Activated CD8-positive, alpha-beta memory T cell treated with anti-CD3 and anti-CD28 coated beads, Interleukin-2, amount 50 U/mL, for 48 hours (primary cell): ENCODE measurements around the gene COA1.
"Not testable (repeated sequence)": the region's sequence is repeated elsewhere in the genome, so short reads cannot be mapped to it uniquely, and the experiment has no call there.

Source experiments
- DNase-seq: peaks from one replicate; pipeline ENCODE4 v3.0.0-alpha.2; 2020

Gene COA1

DNA sequence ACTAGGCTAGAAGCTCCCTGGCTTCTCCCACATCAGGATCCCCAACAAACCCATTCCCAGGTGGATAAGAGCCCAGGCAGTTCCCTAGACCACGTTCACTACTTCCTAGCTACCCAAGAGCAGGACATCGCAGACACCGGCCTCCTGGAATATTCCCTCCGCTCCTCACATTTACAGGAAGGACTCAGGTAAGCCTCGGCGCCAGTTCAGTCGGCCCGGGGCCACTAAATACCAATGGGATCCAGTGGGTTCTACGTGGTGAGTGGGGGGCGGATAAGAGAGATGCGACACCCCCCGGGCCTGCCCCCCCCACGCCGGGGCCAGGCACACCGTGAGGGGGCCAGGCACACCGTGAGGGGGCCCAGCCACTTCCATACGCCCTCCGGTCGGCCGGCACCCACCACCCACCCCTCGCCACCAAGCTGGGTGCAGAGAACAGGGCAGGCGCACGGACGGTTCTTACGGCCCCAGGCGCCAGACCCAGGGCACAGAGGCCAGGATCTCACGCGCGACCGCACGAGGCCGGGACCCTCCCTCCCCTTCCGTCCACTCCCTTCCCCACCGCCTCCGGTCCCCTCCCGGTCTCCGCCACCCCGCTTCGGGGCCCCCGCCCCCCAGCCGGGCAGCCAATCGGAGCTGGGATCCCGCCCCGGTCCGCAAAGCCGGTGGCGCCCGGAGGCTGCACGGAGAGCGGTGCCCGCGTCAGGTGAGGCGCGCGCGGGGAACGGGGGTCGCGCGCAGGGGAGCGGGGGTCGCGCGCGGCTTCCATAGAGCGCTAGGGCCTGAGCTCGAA is 28.9 kb upstream of the COA1 start, which contains the start of gene BLVRA:
TSS of gene BLVRA (plus strand) at position 652 of the 793 bp plus-strand sequence. CDS start 12,479 bp downstream, outside the sequence.
- peak; percentile 77 for DNase-seq

DNA sequence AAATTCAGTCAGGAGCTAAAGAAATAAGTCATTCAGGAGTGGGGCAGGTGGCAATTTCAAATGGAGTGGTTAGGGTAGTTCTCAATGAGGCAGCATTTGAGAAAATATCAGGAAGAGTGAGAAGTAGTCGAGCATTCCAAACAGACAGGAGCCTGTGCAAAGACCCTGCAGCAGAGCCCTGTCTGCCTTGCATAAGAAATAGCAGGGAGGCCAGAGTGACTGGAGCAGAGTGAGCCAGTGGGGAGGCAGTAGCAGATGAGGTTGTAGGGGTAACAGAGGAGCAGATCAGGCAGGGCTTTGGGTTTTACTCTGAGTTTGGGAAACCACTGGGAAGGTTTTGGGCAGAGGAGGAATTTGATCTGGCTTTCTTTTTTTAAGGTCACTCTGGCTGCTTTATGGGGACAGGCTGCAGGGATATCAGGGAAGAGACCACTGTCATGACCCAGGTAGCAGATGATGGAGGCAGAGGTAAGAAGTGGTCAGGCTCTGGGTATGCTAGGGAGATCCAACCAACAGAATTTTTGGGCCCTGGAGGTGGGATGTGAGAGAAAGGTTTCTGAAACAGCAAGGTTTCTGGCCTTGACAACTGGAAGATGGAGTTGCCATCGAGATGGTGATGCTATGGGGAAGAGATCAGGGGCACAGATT is 27.9 kb upstream of the COA1 start:
- DNase-seq, result no peak

DNA sequence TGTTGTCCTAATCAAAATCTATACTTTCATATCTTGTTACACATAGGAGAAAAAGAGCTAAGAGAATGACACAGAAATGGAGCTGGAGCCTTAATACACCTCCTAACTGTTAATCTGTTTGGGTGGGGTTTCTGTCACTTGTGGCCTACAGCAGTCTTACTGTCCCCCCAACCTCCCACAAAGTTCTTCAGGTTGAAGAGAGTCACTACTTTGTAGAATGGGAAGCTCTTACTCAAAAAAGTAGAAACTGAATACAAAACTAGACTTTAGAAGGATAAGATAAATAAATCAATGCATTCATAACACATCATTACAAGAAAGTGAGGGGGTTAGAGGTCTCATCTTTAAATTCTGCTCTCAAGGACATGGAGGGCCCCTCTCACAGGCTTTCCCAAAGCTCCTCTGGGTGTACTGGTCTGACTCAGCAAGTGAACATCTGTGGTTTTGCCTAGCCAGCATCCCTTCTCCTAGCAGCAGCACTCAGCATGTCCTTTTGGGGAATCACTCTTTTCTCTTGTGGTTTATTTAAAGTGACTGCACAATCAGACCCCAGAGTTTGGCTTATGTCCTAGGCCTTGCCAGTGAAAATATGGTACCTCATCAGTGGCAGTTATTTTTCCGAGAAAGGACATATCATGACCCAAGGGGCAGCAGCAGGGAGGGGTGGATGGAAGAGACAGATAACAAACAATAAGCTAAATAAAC is 27.2 kb upstream of the COA1 start:
- no peak for DNase-seq

DNA sequence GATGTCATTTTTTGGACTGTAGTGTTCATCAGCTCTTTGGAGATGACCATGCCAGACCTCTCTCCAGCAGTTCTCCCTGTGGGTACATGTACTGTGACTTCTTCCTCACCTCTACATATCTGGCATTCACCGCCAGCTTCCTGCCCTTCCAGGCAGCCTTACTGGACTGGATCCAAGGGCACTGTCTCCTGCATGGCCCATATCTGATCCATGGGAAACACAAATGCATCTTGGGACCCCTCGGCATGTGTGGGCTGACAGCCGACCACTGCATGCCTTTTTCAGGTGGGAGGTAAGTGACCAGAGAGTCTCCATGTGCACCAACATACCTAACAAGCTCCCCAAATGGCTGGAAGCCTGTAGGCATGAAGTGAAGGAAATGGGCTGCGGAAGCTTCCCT is 25.3 kb upstream of the COA1 start:
- peak; percentile 40 for DNase-seq

DNA sequence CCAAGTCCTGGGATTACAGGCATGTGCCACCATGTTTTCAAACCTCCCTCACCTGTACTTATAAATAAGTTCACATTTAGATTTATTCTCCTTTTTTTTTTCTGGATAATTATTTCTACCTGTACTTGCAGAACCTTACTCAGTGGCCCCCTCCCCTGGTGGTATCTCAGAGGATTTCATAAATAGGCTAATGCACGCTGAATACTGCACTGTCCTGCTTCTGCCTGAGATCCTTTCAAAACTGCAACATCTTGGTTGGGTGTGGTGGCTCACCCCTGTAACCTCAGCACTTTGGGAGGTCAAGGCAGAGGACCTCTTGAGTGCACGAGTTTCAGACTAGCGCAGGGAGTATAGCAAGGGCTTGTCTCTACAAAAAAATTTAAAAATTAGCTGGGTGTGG is 24.5 kb upstream of the COA1 start:
- peak; percentile 38 for DNase-seq

DNA sequence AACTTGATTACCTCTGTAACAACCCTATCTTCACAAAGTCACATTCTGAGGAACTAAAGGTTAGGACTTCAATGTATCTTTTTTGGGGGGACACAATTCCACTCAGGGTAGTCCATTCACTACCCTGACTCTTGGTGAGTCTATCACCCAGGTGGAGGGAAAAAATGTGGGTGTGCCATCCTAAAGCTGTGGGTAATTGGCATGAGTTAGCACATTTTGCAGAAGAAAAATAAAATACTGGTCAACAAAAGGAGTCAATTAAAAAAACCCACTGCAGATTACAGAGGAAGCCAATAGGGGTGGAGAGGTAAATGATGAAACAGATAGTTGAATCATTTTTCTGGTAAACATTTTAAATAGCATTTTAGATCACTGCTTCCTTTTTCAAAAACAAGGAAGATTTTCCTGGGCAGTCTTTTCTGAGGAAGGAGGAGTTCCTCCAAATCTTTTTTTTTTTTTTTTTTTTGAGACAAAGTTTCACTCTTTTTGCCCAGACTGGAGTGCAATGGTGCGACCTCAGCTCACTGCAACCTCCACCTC is 24.0 kb upstream of the COA1 start:
- DNase-seq, result peak; percentile 10

DNA sequence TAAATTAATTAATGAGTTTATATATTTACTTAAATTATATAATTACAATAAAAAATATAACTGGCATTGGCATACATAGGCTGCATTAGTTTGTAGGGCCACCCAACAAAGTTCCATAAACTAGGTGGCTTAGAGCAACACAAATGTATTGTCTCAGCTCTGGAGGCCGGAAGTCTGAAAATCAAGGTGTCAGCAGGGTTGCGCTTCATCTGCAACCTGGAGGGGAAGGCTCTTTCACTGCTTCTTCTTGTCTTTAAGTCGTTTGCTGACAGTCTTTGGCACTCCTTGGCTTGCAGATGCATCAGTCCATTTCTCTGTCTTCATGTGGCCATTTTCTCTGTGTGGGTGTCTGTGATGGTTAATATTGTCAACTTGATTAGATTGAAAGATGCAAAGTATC is 23.1 kb upstream of the COA1 start:
- peak; percentile 38 for DNase-seq

DNA sequence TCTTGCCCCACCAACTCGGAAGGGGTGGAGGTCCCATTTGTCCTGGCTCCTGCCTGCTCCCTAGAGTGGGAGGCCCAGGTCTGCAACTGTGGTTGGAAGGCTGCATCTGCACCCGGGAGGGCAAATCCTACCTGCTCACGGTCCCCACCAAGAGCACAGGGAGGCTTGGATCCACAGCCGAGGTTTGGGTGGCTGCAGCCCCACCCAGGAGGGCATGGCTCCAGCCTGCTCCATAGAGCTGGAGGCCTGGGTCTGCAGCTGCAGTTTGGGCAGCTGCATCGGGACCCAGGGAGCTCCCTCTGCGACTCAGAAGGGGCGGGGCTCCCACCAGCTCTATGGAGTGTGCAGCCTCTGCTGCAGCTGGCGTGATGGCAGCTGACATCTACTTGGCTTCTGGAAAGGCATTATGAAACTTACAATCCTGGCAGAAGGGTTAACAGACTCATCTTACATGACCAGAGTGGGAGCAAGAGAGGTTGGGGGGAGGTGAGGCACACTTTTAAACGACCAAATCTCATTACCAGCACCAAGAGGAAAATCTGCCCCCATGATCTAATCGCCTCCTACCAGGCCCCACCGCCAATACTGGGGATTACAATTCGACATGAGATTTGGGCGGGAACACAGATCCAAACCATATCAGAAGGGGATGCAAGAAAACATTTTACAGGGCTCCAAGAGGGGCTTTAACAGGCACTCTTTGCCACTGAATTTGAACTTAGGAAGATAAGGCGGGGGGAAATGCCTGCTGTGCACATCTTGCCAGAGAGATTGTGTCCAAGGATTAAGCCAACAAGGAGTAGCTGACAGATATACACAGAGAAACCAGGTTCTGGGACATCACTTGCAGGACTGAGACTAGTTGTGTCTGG is 20.9 kb upstream of the COA1 start:
- no peak for DNase-seq

DNA sequence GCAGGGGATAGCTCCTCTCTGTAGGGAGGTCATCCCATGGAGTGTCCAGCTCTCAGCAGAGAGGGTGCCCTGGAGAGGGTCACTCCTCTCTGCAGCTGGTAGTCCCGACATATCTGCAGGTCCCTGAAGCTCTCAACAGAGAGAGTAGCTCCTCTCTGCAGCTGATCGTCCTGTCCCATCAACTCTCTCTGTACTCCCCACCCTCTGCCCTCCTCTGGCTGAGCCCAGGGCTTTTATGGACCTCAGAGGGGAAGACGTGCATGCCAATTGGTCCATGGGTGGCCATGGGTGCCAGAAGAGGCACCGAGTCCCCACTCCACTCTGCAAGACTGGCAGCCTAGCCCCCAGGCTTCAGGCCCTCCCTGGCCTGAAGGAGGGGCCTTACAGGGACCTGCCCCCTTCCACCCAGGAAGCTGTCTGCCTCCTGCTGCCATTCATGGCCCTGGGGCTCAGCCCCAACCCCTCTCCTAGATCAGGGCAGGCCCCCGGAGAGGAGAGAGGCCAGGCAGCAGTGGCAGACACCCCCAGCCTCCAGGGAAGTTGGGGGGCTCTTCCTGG is 20.1 kb upstream of the COA1 start:
- DNase-seq, result no peak

DNA sequence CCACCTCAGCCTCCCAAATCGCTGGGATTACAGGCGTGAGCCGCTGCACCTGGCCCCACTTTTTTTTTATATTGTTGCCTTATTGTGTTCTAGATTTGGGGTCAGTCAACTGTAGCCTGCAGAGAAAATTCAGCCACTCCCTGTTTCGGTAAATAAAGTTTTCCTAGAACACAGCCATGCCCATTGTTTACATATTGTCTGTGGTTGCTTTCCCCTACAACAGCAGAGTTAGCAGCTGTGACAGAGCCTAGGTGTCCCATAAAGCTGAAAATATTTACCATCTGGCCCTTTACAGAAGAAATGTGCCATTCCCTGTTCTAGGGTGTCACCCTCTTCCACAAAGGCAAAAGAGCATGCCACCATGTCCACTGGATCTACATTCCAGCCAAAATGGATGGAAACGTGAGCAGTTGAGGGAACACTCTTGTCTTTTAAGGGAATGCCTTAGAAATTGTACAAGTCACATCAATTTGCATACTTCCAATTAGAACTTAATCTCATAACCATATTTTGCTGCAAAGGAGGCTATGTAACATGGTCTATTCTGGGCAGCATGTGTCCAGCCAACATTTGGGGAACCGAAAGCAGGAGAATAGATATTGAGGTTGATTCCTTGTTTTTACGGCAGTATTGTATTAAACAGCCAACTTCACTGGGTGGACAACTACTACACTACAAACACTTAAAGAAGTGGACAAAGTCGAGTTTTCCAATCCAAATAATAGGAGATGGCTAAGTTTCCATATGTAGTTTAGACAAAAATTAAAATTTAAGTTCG is 18.2 kb upstream of the COA1 start:
- DNase-seq, result no peak

DNA sequence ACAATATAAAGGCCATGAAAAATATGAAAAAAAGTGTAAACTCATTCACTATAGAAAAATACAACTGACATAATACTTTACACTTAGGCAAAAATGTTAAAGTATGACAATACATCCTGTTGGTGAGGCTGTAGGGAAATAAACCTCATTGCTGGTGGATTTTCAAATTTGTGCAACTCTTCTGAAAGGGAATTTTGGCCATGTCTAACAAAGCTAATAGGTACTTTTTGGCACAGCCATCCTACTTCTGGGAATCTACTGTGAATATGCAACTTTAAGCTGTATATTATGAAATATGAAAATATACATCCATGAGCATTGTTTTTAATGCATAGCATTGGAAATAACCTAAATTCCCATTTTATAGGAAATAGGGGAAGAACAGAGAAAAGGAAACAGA is 13.4 kb upstream of the COA1 start:
- no peak for DNase-seq

DNA sequence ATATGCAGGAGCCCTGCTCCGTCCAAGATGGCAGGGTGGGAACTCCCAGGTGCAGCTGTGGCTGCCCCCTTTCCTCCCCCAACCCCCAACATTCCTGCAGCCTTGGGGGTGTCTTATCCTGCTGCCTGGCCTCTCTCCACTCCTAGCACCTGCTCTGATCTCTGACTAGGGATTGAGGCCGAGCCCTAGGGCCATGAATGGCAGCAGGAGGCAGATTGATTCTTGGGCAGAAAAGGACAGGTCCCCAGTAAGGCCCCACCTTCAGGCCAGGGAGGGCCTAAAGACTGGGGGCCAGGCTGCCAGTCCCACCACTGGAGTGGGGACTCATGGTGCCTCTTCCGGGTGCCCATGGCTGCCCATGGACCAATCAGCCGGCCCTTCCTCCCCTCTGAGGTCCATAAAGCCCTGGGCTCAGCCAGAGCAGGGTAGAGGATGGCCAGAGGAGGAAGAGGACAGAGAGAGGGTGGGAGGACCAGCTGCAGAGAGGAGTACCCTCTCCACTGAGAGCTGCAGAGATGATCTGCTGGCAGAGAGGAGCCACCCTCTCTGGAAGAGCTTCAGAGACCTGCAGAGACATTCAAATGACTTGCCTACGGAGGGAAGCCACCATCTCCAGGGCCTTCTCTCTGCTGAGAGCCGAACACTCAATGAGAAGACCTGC is 8.3 kb upstream of the COA1 start:
- DNase-seq, result no peak

DNA sequence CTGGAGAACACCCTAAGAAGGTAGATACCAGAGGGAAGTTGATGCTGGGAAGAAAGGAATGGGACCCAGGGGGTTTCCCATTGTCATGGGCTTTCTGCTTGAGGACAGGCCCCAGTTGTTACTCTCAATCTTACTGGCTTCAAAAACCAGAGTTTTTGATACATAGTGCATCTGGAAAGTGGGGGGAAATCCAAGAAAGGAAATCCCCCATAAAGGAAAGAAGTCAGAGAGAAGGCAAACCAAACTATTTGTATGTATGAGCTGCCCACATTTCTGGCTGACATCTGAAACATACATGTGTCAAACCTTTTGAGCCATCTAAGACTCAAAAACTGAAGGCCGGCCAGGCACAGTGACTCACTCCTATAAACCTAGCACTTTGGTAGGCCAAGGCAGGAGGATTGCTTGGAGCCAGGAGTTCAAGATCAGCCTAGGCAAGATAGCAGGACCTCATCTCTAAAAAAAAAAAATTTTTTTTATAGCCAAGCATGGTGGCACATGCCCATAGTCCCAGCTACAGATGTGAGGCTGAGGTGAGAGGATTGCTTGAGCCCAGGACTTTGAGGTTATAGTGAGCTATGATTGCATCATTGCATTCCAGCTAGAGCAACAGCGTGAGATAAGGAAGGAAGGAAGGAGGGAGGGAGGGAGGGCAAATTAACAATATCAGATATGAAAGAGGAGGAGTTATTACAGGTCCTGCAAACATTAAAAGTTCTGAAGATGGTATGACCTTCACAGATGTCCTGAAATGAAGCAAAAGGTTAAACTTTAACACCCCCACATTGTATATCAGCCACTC is 6.7 kb upstream of the COA1 start:
- no peak for DNase-seq

DNA sequence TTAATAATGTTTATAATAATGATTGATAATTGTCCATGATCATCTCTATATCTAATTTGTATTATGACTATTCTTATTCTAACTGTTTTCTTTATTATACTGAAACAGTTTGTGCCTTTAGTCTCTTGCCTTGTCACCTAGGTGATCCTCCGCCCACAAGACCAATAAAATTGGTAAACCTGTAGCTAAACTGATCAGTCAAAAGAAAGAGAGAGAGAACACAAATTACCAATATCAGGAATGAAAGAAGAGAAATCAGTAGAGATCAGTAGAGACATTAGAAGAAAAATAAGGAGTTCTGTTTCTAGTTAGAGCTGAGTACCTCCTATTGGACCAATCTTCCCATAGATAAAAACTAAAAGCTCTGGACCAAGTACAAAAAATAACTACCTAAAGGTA is 6.1 kb upstream of the COA1 start:
- no peak for DNase-seq

DNA sequence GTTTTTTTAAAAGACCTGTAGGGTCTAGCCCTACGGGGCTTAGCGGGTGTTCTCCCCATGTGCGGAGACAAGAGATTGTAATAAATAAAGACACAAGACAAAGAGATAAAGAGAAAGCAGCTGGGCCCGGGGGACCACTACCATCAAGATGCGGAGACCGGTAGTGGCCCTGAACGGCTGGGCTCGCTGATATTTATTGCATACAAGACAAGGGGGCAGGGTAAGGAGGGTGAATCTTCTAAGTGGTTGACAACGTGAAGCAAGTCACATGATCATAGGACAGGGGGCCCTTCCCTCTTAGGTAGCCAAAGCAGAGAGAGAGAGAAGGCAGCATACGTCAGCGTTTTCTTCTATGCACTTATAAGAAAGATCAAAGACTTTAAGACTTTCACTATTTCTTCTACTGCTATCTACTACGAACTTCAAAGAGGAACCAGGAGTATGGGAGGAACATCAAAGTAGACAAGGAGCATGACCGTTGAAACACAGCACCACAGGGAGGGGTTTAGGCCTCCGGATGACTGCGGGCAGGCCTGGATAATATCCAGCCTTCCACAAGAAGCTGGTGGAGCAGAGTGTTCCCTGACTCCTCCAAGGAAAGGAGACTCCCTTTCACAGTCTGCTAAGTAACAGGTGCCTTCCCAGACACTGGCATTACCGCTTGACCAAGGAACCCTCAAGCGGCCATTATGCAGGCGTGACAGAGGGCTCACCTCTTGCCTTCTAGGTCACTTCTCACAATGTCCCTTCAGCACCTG is 5.4 kb upstream of the COA1 start:
- DNase-seq, result not testable (repeated sequence)

DNA sequence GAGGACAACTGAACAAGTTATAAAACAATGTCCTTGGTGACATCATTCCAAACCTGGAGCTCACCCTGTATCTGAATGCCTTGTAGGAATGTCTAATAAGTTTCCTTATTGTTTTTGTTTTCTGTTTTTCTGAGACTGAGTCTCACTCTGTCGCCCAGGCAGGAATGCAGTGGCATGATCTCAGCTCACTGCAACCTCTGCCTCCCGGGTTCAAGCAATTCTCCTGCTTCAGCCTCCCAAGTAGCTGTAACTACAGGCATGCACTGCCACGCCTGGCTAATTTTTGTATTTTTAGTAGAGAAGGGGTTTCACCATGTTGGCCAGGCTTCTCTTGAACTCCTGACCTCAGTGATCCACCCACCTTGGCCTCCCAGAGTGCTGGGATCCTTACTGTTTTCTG is 2.2 kb upstream of the COA1 start:
- DNase-seq, result not testable (repeated sequence)

DNA sequence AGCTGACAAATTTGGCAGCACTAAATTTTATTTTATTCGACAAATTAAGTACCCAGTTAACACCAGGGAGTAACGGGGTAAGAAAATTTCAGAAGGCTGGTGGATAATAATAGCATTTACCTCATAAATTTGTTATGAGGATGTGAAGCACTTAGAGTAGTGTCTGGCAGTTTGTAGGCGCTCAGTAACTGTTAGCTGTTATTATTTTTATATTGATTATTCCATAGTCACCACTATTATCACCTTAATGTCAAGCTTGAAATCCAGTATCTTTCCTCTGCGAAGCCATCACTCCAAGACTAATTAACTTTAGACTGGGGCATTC is 563 bp upstream of the COA1 start:
- DNase-seq, result no peak

DNA sequence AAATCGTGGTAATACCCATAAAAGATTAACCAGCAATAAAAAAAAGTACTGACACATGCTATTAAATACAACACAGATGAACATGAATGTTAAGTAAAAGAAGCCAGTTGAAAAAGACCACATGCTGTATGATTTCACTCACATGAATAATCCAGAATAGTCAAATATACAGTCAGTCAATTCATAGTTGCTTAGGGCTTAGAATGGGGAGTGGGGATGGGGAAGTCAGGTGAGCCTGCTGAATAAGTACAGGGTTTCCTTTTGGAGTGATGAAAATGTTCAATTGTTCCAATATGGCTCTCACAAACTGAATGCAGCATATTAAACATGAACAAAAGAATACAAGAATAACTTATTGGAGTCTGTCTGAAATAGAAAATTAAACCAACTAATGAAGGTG is 1.8 kb downstream of the COA1 start:
- no peak for DNase-seq

DNA sequence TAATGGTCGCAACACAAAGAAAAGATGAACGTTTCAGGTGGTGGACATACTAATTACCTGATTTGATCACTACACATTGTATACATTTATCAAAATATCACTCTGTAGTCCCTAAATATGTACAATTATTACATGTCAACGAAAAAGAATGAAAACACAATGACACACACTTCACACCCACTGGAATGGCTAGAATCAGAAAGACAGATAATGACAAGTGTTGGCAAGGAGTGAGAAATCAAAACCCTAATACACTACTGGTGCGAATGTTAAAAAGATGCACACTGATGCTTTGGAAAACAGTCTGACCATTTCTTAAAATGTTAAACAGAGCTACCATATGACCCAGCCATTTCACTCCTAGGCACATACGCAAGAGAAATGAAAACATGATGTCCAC is 2.3 kb downstream of the COA1 start:
- no peak for DNase-seq
